GM12875 (cell line): ENCODE measurements around the gene TSPAN32.

Source experiments
- H3K4me3 ChIP-seq: one replicate; pipeline ENCODE4 v1.5.1; 2011; ENCODE audit warnings: low read depth, low read length, control low read depth
- CTCF ChIP-seq: IDR thresholded peaks from 2 replicates; pipeline ENCODE4 v1.5.1; 2011; ENCODE audit warnings: low read depth, mild to moderate bottlenecking, control low read depth, inconsistent platforms, low read length, moderate library complexity, borderline replicate concordance; ENCODE audit not compliant: insufficient read depth

TSPAN32 gene

GRCh38 chr11:2366276-2366675, 64.5 kb downstream of the TSPAN32 start:
- H3K4me3 ChIP-seq: no peak overlapping the region
- no peak for TF ChIP-seq CTCF

GRCh38 chr11:2366733-2367132, 64.9 kb downstream of the TSPAN32 start:
- no peak for TF ChIP-seq CTCF
- H3K4me3 ChIP-seq: no peak overlapping the region

- H3K4me3 ChIP-seq: no peak overlapping the region
- no peak for TF ChIP-seq CTCF
These were observed 65.7 kb downstream of the TSPAN32 start for GRCh38 chr11:2367266-2368160.
